Hepatocyte (in vitro differentiated cells): ENCODE results near the gene CNTNAP3B. TPM values are rescaled to one million over a fixed set of nuclear protein-coding genes. Genes with fewer than 3 reads are reported as not detected.
"Not testable (repeated sequence)": the region's sequence is repeated elsewhere in the genome, so short reads cannot be mapped to it uniquely, and the experiment has no call there.

Experiments
- DNase-seq: peaks from one replicate; pipeline ENCODE4 v3.0.0-alpha.2; 2016; ENCODE audit warnings: low spot score
- H2AFZ ChIP-seq: fragments of 200-600 bp; sonication (generic); 2 replicates; pipeline ENCODE4 v1.6.0; 2016; ENCODE audit warnings: antibody characterized with exemption, mild to moderate bottlenecking
- H3K27ac ChIP-seq: fragments of 200-600 bp; sonication (generic); 2 replicates; pipeline ENCODE4 v1.5.1; 2016; ENCODE audit warnings: mild to moderate bottlenecking
- H3K27me3 ChIP-seq: fragments of 200-600 bp; sonication (generic); 2 replicates; pipeline ENCODE4 v1.6.1; 2016
- H3K36me3 ChIP-seq: fragments of 200-600 bp; sonication (generic); replicated peaks from 2 replicates; pipeline ENCODE4 v1.5.1; 2016; ENCODE audit warnings: low read depth; ENCODE audit not compliant: insufficient read depth
- H3K4me1 ChIP-seq: fragments of 200-600 bp; sonication (generic); 2 replicates; pipeline ENCODE4 v1.5.1; 2016; ENCODE audit warnings: mild to moderate bottlenecking, moderate library complexity; ENCODE audit not compliant: insufficient read depth
- H3K4me2 ChIP-seq: fragments of 200-600 bp; sonication (generic); 2 replicates; pipeline ENCODE4 v1.6.0; 2016
- H3K4me3 ChIP-seq: fragments of 200-600 bp; sonication (generic); 2 replicates; pipeline ENCODE4 v1.5.1; 2016; ENCODE audit warnings: mild to moderate bottlenecking
- H3K79me2 ChIP-seq: fragments of 200-600 bp; sonication (generic); 2 replicates; pipeline ENCODE4 v1.6.0; 2017; ENCODE audit warnings: mild to moderate bottlenecking
- H3K9me2 ChIP-seq: fragments of 200-600 bp; sonication (generic); replicated peaks from 2 replicates; pipeline ENCODE4 v1.6.0; 2017; ENCODE audit warnings: mild to moderate bottlenecking; ENCODE audit not compliant: insufficient read depth
- H3K9me3 ChIP-seq: fragments of 200-600 bp; sonication (generic); 2 replicates; pipeline ENCODE4 v1.5.1; 2016; ENCODE audit warnings: low read depth, mild to moderate bottlenecking
- H4K20me1 ChIP-seq: fragments of 200-600 bp; sonication (generic); 2 replicates; pipeline ENCODE4 v1.6.0; 2016; ENCODE audit warnings: mild to moderate bottlenecking; ENCODE audit not compliant: insufficient read depth, poor library complexity, severe bottlenecking
- WGBS: methylation state at CpG from one replicate; pipeline ENCODE4 v1.1.6; 2016; ENCODE audit warnings: low lambda C conversion rate; ENCODE audit errors: missing lambda C conversion rate; 5-methylcytosine and 5-hydroxymethylcytosine counted together
- polyA plus RNA-seq: library from polyadenylated mRNA; unstranded; fragments of >200 nt; fragmentation: Nextera tagmentation; extraction: Ambion mirVana; gene quantifications from 2 replicates; pipeline ENCODE4 v1.2.1, GENCODE V29; 2016
- small RNA-seq: library from RNA; depleted of rRNA; stranded (forward); fragments of <200 nt; gene quantifications from one replicate; pipeline ENCODE3, GENCODE V24; 2014
- total RNA-seq: library from RNA; depleted of rRNA; stranded (reverse); fragments of >200 nt; gene quantifications from 2 replicates; pipeline ENCODE4 v1.2.3, GENCODE V29; 2014

The CNTNAP3B gene
- total and polyA plus RNA-seq, 2 experiments from 2014 or later = 0.83 to 1.5 TPM

DNA sequence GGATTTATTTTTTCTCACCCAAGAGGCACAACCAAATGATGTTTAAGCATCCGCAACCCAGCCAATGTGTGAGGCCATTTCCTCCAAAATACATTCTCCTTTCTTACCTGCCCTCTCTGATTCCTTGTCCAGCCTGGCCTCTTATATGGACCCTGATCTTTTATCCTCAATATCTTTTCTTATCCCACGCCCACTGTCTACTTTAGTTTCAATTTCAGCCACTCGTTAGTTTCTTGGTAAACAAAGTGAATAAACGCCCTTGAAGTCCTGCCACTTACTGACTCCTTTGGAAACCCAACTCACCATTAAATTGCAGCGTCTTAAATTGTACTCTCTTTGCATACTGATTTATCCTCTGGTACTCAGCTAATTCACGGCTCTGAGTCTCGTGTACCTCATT, 281.4 kb downstream of the CNTNAP3B start:
- not testable (repeated sequence) for H4K20me1 ChIP-seq, H3K9me3 ChIP-seq, H3K9me2 ChIP-seq, H3K79me2 ChIP-seq, H3K4me3 ChIP-seq, H3K27ac ChIP-seq, H3K36me3 ChIP-seq, H2AFZ ChIP-seq, DNase-seq, H3K4me2 ChIP-seq, H3K27me3 ChIP-seq, H3K4me1 ChIP-seq
- no CpG with 5 or more reads among the region's 7 CpGs for WGBS

Small RNA genes within 50 kb of the gene (small RNA-seq; reads per million reads assigned to genes)
- gene RN7SL343P = not detected

Other genes starting within 250 kb of the CNTNAP3B start
- not detected in 2 replicates for gene SPATA31A6, start 54.2 kb upstream of the CNTNAP3B start, total RNA-seq
- gene SPATA31A6, start 54.2 kb upstream of the CNTNAP3B start, polyA plus RNA-seq = not detected in 2 replicates